T-helper 2 cell treated with Interferon-gamma antibody and Interleukin-4, amounts not matched to agents 5 μg/mL and 100 μg/mL, for 36 hours (primary cell): ENCODE measurements around the gene CCDC91.

ENCODE experiments used
- DNase-seq: peaks from one replicate; pipeline ENCODE4 v3.0.0; 2021; ENCODE audit warnings: low spot score
- H3K27ac Mint-ChIP-seq: one replicate; pipeline ENCODE4 v1.8.0; 2021; ENCODE audit warnings: mild to moderate bottlenecking, mixed read lengths
- H3K27me3 Mint-ChIP-seq: one replicate; pipeline ENCODE4 v1.8.0; 2021; ENCODE audit warnings: low read depth, mixed read lengths
- H3K36me3 Mint-ChIP-seq: one replicate; pipeline ENCODE4 v1.8.0; 2021; ENCODE audit warnings: low read depth, mixed read lengths
- H3K4me1 Mint-ChIP-seq: one replicate; pipeline ENCODE4 v1.8.0; 2021; ENCODE audit warnings: low read depth, mixed read lengths
- H3K4me3 Mint-ChIP-seq: one replicate; pipeline ENCODE4 v1.8.0; 2022; ENCODE audit warnings: mild to moderate bottlenecking, moderate library complexity, mixed read lengths
- H3K9me3 Mint-ChIP-seq: one replicate; pipeline ENCODE4 v1.8.0; 2021; ENCODE audit warnings: mixed read lengths

The CCDC91 gene

GRCh38 chr12:28555748-28556147, 365.5 kb downstream of the CCDC91 start:
- H3K36me3 Mint-ChIP-seq = no peaks in the 10 kb centered on the region
- no peaks in the 10 kb centered on the region for H3K27me3 Mint-ChIP-seq
- H3K9me3 Mint-ChIP-seq = no peaks in the 10 kb centered on the region
- H3K27ac Mint-ChIP-seq = no peak overlapping the region
- no peak overlapping the region for H3K4me3 Mint-ChIP-seq
- DNase-seq = no peak
- H3K4me1 Mint-ChIP-seq = no peaks in the 10 kb centered on the region

DNA sequence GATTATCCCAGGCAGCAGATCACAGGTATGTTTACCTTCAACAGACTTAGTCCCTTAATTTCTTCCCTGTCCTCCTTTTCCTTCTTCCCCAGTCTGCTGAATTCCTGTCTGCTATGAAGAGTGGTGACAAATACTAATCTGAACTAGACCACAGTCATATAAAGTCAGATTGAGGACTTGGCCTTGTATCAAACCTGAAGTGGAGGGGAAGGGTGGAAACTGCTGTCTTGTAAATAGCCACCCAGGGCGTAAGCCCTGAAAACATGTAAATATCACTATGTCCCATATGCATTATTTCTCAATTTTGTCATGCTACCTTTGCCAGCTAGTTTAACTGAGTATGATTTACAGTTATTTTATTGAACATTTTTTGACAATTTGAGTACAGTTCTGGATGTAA, 368.0 kb downstream of the CCDC91 start:
- Mint-ChIP-seq H3K27me3 (no peaks in the 10 kb centered on the region), H3K4me3 (no peak overlapping the region), H3K4me1 (no peaks in the 10 kb centered on the region), H3K36me3 (no peaks in the 10 kb centered on the region), H3K27ac (no peak overlapping the region), H3K9me3 (no peaks in the 10 kb centered on the region)
- no peak for DNase-seq

- no peak for DNase-seq
- Mint-ChIP-seq H3K27ac (no peak overlapping the region), H3K9me3 (no peaks in the 10 kb centered on the region), H3K4me3 (no peak overlapping the region), H3K36me3 (no peaks in the 10 kb centered on the region), H3K4me1 (no peaks in the 10 kb centered on the region), H3K27me3 (no peaks in the 10 kb centered on the region)
Measured at GRCh38 chr12:28563286-28563685, 373.0 kb downstream of the CCDC91 start.

GRCh38 chr12:28563936-28564335, 373.7 kb downstream of the CCDC91 start:
- DNase-seq = no peak
- Mint-ChIP-seq H3K27ac (no peak overlapping the region), H3K9me3 (no peaks in the 10 kb centered on the region), H3K27me3 (no peaks in the 10 kb centered on the region), H3K4me1 (no peaks in the 10 kb centered on the region), H3K36me3 (no peaks in the 10 kb centered on the region), H3K4me3 (no peak overlapping the region)

GRCh38 chr12:28568118-28568517, 377.9 kb downstream of the CCDC91 start:
- no peak overlapping the region for H3K4me3 Mint-ChIP-seq
- DNase-seq = no peak
- no peaks in the 10 kb centered on the region for H3K9me3 Mint-ChIP-seq
- H3K4me1 Mint-ChIP-seq = no peaks in the 10 kb centered on the region
- no peaks in the 10 kb centered on the region for H3K27me3 Mint-ChIP-seq
- H3K36me3 Mint-ChIP-seq = no peaks in the 10 kb centered on the region
- H3K27ac Mint-ChIP-seq = no peak overlapping the region

DNA sequence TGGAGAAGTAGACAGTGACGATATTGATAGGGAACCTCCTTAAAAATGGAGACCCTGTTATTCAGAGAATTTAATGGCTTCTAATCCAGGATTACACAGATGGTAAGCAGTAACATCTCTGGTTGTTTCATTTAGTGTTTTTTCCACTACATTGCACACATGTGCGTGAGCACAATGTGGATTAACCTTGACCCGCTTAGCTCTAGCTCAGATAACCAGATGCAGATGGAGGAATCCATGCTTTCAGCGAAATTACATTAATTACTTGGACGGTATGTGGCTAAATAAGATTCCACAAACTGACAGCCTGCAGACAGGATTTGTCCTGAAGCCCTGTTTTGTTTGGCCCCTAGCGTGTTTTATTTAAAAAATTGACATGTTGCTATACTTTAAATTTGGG, 378.4 kb downstream of the CCDC91 start:
- no peaks in the 10 kb centered on the region for H3K36me3 Mint-ChIP-seq
- H3K9me3 Mint-ChIP-seq = no peaks in the 10 kb centered on the region

DNA sequence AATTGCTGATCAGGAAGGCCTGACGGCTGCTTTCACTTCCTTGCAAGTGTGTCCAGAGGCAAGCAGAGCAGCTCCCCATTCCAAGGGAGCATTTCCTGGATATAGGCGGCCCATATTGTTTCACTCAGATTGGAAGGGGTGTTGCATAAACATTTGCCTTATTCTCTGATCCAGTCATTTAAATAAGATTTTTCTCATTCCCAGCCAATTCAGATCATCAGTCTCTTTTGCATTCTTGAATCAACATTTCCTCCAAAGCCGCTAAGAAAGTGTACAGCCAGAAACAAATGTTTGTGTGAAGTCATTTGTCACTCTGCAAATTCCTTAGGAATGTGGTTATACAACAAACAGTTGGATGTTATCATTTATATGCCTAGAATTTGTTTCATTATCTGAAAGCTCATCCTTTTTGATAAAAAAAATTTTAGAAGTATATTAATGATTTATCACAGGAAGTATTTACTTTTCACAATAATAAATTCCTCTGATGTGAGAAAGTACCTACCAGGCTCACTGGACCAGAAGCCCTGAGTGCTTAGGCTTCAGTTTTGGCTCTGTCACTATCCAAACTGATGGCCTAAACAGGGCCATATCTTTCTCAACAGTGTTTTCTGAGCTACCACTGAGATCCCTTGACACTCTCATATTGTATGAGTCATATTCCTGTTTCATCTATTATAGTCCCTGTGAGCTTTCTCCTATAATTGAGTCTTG, 379.6 kb downstream of the CCDC91 start:
- no peaks in the 10 kb centered on the region for H3K9me3 Mint-ChIP-seq
- H3K27me3 Mint-ChIP-seq = no peaks in the 10 kb centered on the region
- H3K4me1 Mint-ChIP-seq = no peaks in the 10 kb centered on the region
- no peak for DNase-seq
- H3K27ac Mint-ChIP-seq = no peak overlapping the region
- H3K4me3 Mint-ChIP-seq = no peak overlapping the region
- no peaks in the 10 kb centered on the region for H3K36me3 Mint-ChIP-seq

More for the DNA sequence above, 378.4 kb downstream of the CCDC91 start:
- no peak overlapping the region for H3K27ac Mint-ChIP-seq
- H3K27me3 Mint-ChIP-seq = no peaks in the 10 kb centered on the region
- no peaks in the 10 kb centered on the region for H3K4me1 Mint-ChIP-seq
- no peak overlapping the region for H3K4me3 Mint-ChIP-seq
- DNase-seq = no peak

DNA sequence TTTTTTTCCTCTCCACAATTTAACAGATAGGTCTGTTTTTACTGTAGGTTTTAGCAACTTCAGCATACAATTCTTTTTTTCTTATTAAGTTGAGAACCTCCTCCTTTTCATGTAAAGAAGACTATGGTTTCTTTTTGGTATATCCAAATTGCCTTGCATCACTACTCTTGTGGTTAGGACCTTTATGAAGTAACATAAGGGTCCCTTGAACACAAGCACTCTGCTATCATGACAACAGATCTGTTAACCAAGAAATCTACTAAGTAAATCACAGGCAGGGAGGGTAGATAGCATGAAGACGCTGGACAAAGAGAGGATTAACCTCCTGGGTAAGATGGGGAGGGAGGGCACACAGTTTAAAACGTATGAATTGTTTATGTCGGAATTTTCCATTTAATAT, 380.6 kb downstream of the CCDC91 start:
- no peak for DNase-seq
- no peaks in the 10 kb centered on the region for H3K36me3 Mint-ChIP-seq
- H3K9me3 Mint-ChIP-seq = no peaks in the 10 kb centered on the region
- H3K4me3 Mint-ChIP-seq = no peak overlapping the region
- no peaks in the 10 kb centered on the region for H3K4me1 Mint-ChIP-seq
- H3K27me3 Mint-ChIP-seq = no peaks in the 10 kb centered on the region
- no peak overlapping the region for H3K27ac Mint-ChIP-seq

GRCh38 chr12:28574746-28575592, 384.7 kb downstream of the CCDC91 start:
- no peaks in the 10 kb centered on the region for H3K36me3 Mint-ChIP-seq
- no peak overlapping the region for H3K4me3 Mint-ChIP-seq
- H3K4me1 Mint-ChIP-seq = no peaks in the 10 kb centered on the region
- no peaks in the 10 kb centered on the region for H3K9me3 Mint-ChIP-seq
- no peak for DNase-seq
- H3K27ac Mint-ChIP-seq = no peak overlapping the region
- no peaks in the 10 kb centered on the region for H3K27me3 Mint-ChIP-seq

- H3K27me3 Mint-ChIP-seq = no peaks in the 10 kb centered on the region
- no peak overlapping the region for H3K27ac Mint-ChIP-seq
- no peaks in the 10 kb centered on the region for H3K9me3 Mint-ChIP-seq
- H3K36me3 Mint-ChIP-seq = no peaks in the 10 kb centered on the region
- DNase-seq = no peak
- H3K4me1 Mint-ChIP-seq = no peaks in the 10 kb centered on the region
- no peak overlapping the region for H3K4me3 Mint-ChIP-seq
Measured at GRCh38 chr12:28575593-28576205, 385.4 kb downstream of the CCDC91 start.

GRCh38 chr12:28578361-28578760, 388.1 kb downstream of the CCDC91 start:
- H3K27me3 Mint-ChIP-seq = no peaks in the 10 kb centered on the region
- H3K9me3 Mint-ChIP-seq = no peaks in the 10 kb centered on the region
- no peak overlapping the region for H3K27ac Mint-ChIP-seq
- no peak overlapping the region for H3K4me3 Mint-ChIP-seq
- H3K36me3 Mint-ChIP-seq = no peaks in the 10 kb centered on the region
- no peaks in the 10 kb centered on the region for H3K4me1 Mint-ChIP-seq
- DNase-seq = no peak

DNA sequence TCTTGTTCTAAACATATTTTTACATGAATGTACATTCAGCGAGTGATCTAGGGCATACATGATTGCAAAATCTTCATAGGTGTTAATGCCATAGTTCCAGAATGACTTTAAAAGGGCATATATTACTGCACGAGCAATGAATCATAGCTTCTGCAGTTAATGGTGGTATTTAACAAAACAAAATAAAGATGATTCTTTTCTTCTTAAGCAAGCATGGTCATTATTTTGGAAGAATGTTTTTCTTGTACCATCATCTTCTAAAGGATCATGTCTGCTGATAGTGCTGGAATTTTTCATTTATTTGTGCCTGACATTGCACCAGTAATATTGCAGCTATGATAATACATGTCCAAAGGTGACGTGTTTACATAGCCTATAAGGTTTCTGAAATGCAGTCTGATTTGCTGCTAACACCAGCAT, 388.6 kb downstream of the CCDC91 start:
- Mint-ChIP-seq H3K27me3 (no peaks in the 10 kb centered on the region), H3K4me1 (no peaks in the 10 kb centered on the region), H3K9me3 (no peaks in the 10 kb centered on the region), H3K27ac (no peak overlapping the region), H3K4me3 (no peak overlapping the region), H3K36me3 (no peaks in the 10 kb centered on the region)
- no peak for DNase-seq

DNA sequence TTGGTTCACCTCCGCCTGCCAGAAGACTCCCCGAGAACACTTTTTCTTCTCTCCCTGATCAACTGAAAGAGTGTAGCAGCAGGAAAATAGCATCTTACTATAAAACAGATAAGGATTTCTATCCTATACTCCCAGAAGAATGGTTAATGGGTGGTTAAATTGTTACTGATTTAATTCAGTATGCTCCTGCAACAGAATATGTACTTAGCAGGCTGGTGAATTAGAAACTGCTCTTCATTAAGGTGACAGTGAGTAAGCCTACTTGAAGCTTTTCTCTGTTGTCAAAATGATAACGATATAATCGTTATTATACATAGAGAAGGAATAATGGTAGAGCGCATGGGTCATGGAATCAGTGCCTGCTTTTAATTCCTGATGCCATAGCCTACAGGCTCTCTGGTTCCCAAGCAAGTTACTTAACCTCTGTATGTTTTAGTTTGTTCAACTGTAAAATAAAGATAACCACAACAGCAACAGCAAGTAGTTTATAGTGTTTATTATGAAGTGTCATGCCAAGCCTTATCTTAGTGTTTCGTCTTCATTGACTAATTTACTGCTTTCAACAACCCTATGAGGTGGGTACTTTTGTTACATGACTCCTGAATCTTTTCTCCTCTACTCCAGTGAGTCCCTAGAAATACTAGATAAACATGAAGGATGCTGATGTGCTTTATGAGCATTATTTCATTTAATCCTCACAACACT, 392.6 kb downstream of the CCDC91 start:
- Mint-ChIP-seq H3K27ac (no peak overlapping the region), H3K9me3 (no peaks in the 10 kb centered on the region), H3K36me3 (no peaks in the 10 kb centered on the region), H3K27me3 (no peaks in the 10 kb centered on the region), H3K4me1 (no peaks in the 10 kb centered on the region), H3K4me3 (no peak overlapping the region)
- no peak for DNase-seq
